ENCODE data around the gene HYDIN. TPM values are rescaled to one million over a fixed set of nuclear protein-coding genes. Genes with fewer than 3 reads are reported as not detected.

HYDIN gene
- total RNA-seq, 4 donors from 2014 or later = 0.33 to 1.5 (median 0.44) TPM; not detected in 1

- no peak for TF ChIP-seq CTCF (IDR thresholded peaks at IDR 0.05; ENCODE audit: low read depth)
These were observed 456.3 kb downstream of the HYDIN start for GRCh38 chr16:70774261-70774660.

- TF ChIP-seq CTCF (IDR thresholded peaks at IDR 0.05; ENCODE audit: low read depth) = no peak
These were observed 458.0 kb downstream of the HYDIN start for GRCh38 chr16:70772493-70772892.

- TF ChIP-seq CTCF (IDR thresholded peaks at IDR 0.05; ENCODE audit: low read depth) = no peak
These were observed 459.6 kb downstream of the HYDIN start for GRCh38 chr16:70770626-70771552.

GRCh38 chr16:70770291-70770625 is 460.3 kb downstream of the HYDIN start:
- TF ChIP-seq CTCF (IDR thresholded peaks at IDR 0.05; ENCODE audit: low read depth) = no peak

GRCh38 chr16:70769761-70770160 is 460.8 kb downstream of the HYDIN start:
- no peak for TF ChIP-seq CTCF (IDR thresholded peaks at IDR 0.05; ENCODE audit: low read depth)

- no peak for TF ChIP-seq CTCF (IDR thresholded peaks at IDR 0.05; ENCODE audit: low read depth)
These were observed 461.4 kb downstream of the HYDIN start for GRCh38 chr16:70769131-70769530.

GRCh38 chr16:70768203-70768580 is 462.3 kb downstream of the HYDIN start:
- no peak for TF ChIP-seq CTCF (IDR thresholded peaks at IDR 0.05; ENCODE audit: low read depth)
